NT2/D1 (cell line): Measurements from ENCODE around the gene IGF1R.

Experiments used
- DNase-seq: peaks from one replicate; pipeline ENCODE4 v3.0.0-alpha.2; 2011; ENCODE audit warnings: low read depth, low spot score
- H3K27me3 ChIP-seq: 2 replicates; pipeline ENCODE4 v1.6.0; 2011; ENCODE audit warnings: mild to moderate bottlenecking; ENCODE audit not compliant: insufficient read length, insufficient read depth
- H3K36me3 ChIP-seq: 2 replicates; pipeline ENCODE4 v1.6.1; 2011; ENCODE audit warnings: mild to moderate bottlenecking, low read length, mixed read lengths; ENCODE audit not compliant: insufficient read depth, insufficient read length
- H3K4me1 ChIP-seq: 2 replicates; pipeline ENCODE4 v1.5.1; 2011; ENCODE audit not compliant: insufficient read depth, insufficient read length
- H3K4me3 ChIP-seq: 2 replicates; pipeline ENCODE4 v1.5.1; 2011; ENCODE audit warnings: low read depth; ENCODE audit not compliant: insufficient read length
- H3K9ac ChIP-seq: 2 replicates; pipeline ENCODE4 v1.6.0; 2011; ENCODE audit warnings: low read depth; ENCODE audit not compliant: insufficient read length
- H3K9me3 ChIP-seq: 2 replicates; pipeline ENCODE4 v1.5.1; 2011; ENCODE audit warnings: mild to moderate bottlenecking, low read length; ENCODE audit not compliant: insufficient read depth
- SUZ12 ChIP-seq: IDR thresholded peaks from 2 replicates; pipeline ENCODE4 v1.6.1; 2011; ENCODE audit not compliant: insufficient read length, insufficient read depth; ENCODE audit errors: extremely low read depth
- YY1 ChIP-seq: IDR thresholded peaks from 2 replicates; pipeline ENCODE4 v1.6.1; 2011; ENCODE audit not compliant: insufficient read length, insufficient read depth
- ZNF274 ChIP-seq: IDR thresholded peaks from 2 replicates; pipeline ENCODE4 v1.6.1; 2011; ENCODE audit warnings: mild to moderate bottlenecking, low read depth, low read length

IGF1R gene

GRCh38 chr15:98755781-98756180 lies 107.4 kb downstream of the IGF1R start:
- H3K4me1 ChIP-seq = no peaks in the 10 kb centered on the region
- TF ChIP-seq SUZ12 (no peak), YY1 (no peak)
- H3K9me3 ChIP-seq = peaks cover 15% of the 10 kb centered on the region; the same call in 1 of the 2 replicates
- H3K36me3 ChIP-seq = peaks cover 4% of the 10 kb centered on the region
- no peak for DNase-seq
- H3K27me3 ChIP-seq = no peaks in the 10 kb centered on the region
- no peak overlapping the region for H3K9ac ChIP-seq
- no peak overlapping the region for H3K4me3 ChIP-seq

- DNase-seq = no peak
- no peaks in the 10 kb centered on the region for H3K4me1 ChIP-seq
These were observed 109.9 kb downstream of the IGF1R start for GRCh38 chr15:98758224-98758623.

GRCh38 chr15:98759277-98759676 lies 110.9 kb downstream of the IGF1R start:
- Histone ChIP-seq H3K9ac (no peak overlapping the region), H3K4me1 (no peaks in the 10 kb centered on the region), H3K27me3 (no peaks in the 10 kb centered on the region), H3K4me3 (no peak overlapping the region), H3K36me3 (peaks cover 4% of the 10 kb centered on the region), H3K9me3 (peaks cover 25% of the 10 kb centered on the region; the same call in 1 of the 2 replicates)
- TF ChIP-seq YY1 = no peak
- no peak for TF ChIP-seq ZNF274
- TF ChIP-seq SUZ12 = no peak
- DNase-seq = no peak

More at GRCh38 chr15:98758224-98758623, 109.9 kb downstream of the IGF1R start:
- H3K36me3 ChIP-seq = peaks cover 4% of the 10 kb centered on the region
- no peaks in the 10 kb centered on the region for H3K27me3 ChIP-seq
- H3K9me3 ChIP-seq = peaks cover 25% of the 10 kb centered on the region; the same call in 1 of the 2 replicates
- no peak overlapping the region for H3K9ac ChIP-seq
- TF ChIP-seq SUZ12 (no peak), ZNF274 (no peak), YY1 (no peak)
- H3K4me3 ChIP-seq = no peak overlapping the region

- Histone ChIP-seq H3K9me3 (peaks cover 25% of the 10 kb centered on the region; the same call in 1 of the 2 replicates), H3K4me1 (no peaks in the 10 kb centered on the region), H3K36me3 (peaks cover 4% of the 10 kb centered on the region), H3K27me3 (no peaks in the 10 kb centered on the region), H3K9ac (no peak overlapping the region), H3K4me3 (no peak overlapping the region)
- TF ChIP-seq YY1 = no peak
- no peak for TF ChIP-seq ZNF274
- TF ChIP-seq SUZ12 = no peak
- no peak for DNase-seq
These were observed 111.9 kb downstream of the IGF1R start for GRCh38 chr15:98760112-98760826.

GRCh38 chr15:98760975-98761374 lies 112.6 kb downstream of the IGF1R start:
- TF ChIP-seq YY1 (no peak), ZNF274 (no peak), SUZ12 (no peak)
- H3K4me3 ChIP-seq = no peak overlapping the region
- no peak overlapping the region for H3K9ac ChIP-seq
- H3K36me3 ChIP-seq = peaks cover 4% of the 10 kb centered on the region
- peaks cover 25% of the 10 kb centered on the region; the same call in 1 of the 2 replicates for H3K9me3 ChIP-seq
- H3K27me3 ChIP-seq = no peaks in the 10 kb centered on the region
- no peak for DNase-seq
- no peaks in the 10 kb centered on the region for H3K4me1 ChIP-seq

- Histone ChIP-seq H3K4me1 (no peaks in the 10 kb centered on the region), H3K27me3 (no peaks in the 10 kb centered on the region), H3K9me3 (peaks cover 25% of the 10 kb centered on the region; the same call in 1 of the 2 replicates), H3K4me3 (no peak overlapping the region), H3K9ac (no peak overlapping the region), H3K36me3 (peaks cover 4% of the 10 kb centered on the region)
- no peak for DNase-seq
- TF ChIP-seq ZNF274 (no peak), YY1 (no peak), SUZ12 (no peak)
These were observed 114.8 kb downstream of the IGF1R start for GRCh38 chr15:98763179-98763578.

GRCh38 chr15:98764291-98764690 lies 116.0 kb downstream of the IGF1R start:
- H3K36me3 ChIP-seq = no peaks in the 10 kb centered on the region
- no peak for DNase-seq
- no peaks in the 10 kb centered on the region for H3K27me3 ChIP-seq
- H3K9me3 ChIP-seq = peaks cover 25% of the 10 kb centered on the region; the same call in 1 of the 2 replicates
- no peak overlapping the region for H3K9ac ChIP-seq
- no peak for TF ChIP-seq YY1
- TF ChIP-seq SUZ12 = no peak
- no peak for TF ChIP-seq ZNF274
- no peak overlapping the region for H3K4me3 ChIP-seq
- no peaks in the 10 kb centered on the region for H3K4me1 ChIP-seq
